Calu3 (cell line): ENCODE results near the gene SCN2A. TPM values are rescaled to one million over a fixed set of nuclear protein-coding genes. Genes with fewer than 3 reads are reported as not detected.

Experiments
- BruUV-seq: library from RNA; stranded (reverse); fragments of 400-500 nt; replicated peaks from 2 replicates; lab custom pipeline; 2021; lab: Mats Ljungman, UMichigan
- CTCF ChIA-PET: fragments of 300-600 bp; sonication (Branson Sonifier 250); formaldehyde crosslinking; loops from one replicate; lab custom pipeline; 2022; ENCODE audit warnings: antibody characterized with exemption; lab: Charles Lee
- DNase-seq: peaks from one replicate; pipeline ENCODE4 v3.0.0; 2022
- H3K27ac Mint-ChIP-seq: one replicate; pipeline ENCODE4 v1.8.0; 2022; ENCODE audit warnings: mixed read lengths; ENCODE audit not compliant: unreplicated experiment
- H3K27me3 Mint-ChIP-seq: one replicate; pipeline ENCODE4 v1.8.0; 2022; ENCODE audit warnings: mixed read lengths; ENCODE audit not compliant: unreplicated experiment
- H3K36me3 Mint-ChIP-seq: one replicate; pipeline ENCODE4 v1.8.0; 2022; ENCODE audit warnings: mild to moderate bottlenecking, moderate library complexity, mixed read lengths; ENCODE audit not compliant: insufficient read depth, unreplicated experiment
- H3K4me1 Mint-ChIP-seq: one replicate; pipeline ENCODE4 v1.8.0; 2022; ENCODE audit warnings: mild to moderate bottlenecking, low read depth, mixed read lengths; ENCODE audit not compliant: unreplicated experiment
- H3K4me3 Mint-ChIP-seq: one replicate; pipeline ENCODE4 v1.8.0; 2022; ENCODE audit warnings: mild to moderate bottlenecking, low read depth, moderate library complexity, mixed read lengths; ENCODE audit not compliant: unreplicated experiment
- H3K9me3 Mint-ChIP-seq: one replicate; pipeline ENCODE4 v1.8.0; 2022; ENCODE audit warnings: low read depth, mixed read lengths; ENCODE audit not compliant: unreplicated experiment
- CTCF ChIP-seq: fragments of 200-600 bp; IDR thresholded peaks from one replicate; pipeline ENCODE4 v1.8.0; 2022; ENCODE audit warnings: antibody characterized with exemption; ENCODE audit not compliant: unreplicated experiment
- intact Hi-C: fragments of 100-400 bp; cut with micrococcal nuclease; formaldehyde crosslinking; loops from one replicate; pipeline ENCODE4 v1.10.0; 2022; ENCODE audit not compliant: unreplicated experiment
- total RNA-seq: library from RNA; stranded (reverse); gene quantifications from 2 replicates; pipeline ENCODE4 v1.2.3, GENCODE V29; 2022

The SCN2A gene
- total RNA-seq, 1 experiment from 2014 or later, result 0.19 TPM

GRCh38 chr2:165410276-165410675, 171.1 kb downstream of the SCN2A start:
- BruUV-seq, result no TSS peak
- no peak for DNase-seq
- Mint-ChIP-seq H3K36me3 (no peaks in the 10 kb centered on the region), H3K9me3 (no peaks in the 10 kb centered on the region), H3K27me3 (no peaks in the 10 kb centered on the region), H3K27ac (no peak overlapping the region), H3K4me3 (no peak overlapping the region), H3K4me1 (no peaks in the 10 kb centered on the region)
- TF ChIP-seq CTCF, result no peak
- CTCF ChIA-PET, result interaction anchor here (0.6 kb wide), 1 partner anchor 465 kb away, joined by 3 read pairs; no protein-coding TSS in a partner anchor
- intact Hi-C loops, result no loop called here

GRCh38 chr2:165414187-165414586, 175.0 kb downstream of the SCN2A start:
- intact Hi-C loops, result no loop called here
- no peak for DNase-seq
- Mint-ChIP-seq H3K27me3 (no peaks in the 10 kb centered on the region), H3K4me1 (no peaks in the 10 kb centered on the region), H3K27ac (no peak overlapping the region), H3K36me3 (no peaks in the 10 kb centered on the region), H3K9me3 (no peaks in the 10 kb centered on the region), H3K4me3 (no peak overlapping the region)
- BruUV-seq, result no TSS peak
- CTCF ChIA-PET, result no interaction called here
- TF ChIP-seq CTCF, result no peak

- no TSS peak for BruUV-seq
- Mint-ChIP-seq H3K36me3 (no peaks in the 10 kb centered on the region), H3K27ac (no peak overlapping the region), H3K9me3 (no peaks in the 10 kb centered on the region), H3K27me3 (no peaks in the 10 kb centered on the region), H3K4me1 (no peaks in the 10 kb centered on the region), H3K4me3 (no peak overlapping the region)
- CTCF ChIA-PET, result no interaction called here
- TF ChIP-seq CTCF, result no peak
- intact Hi-C loops, result no loop called here
- no peak for DNase-seq
These were observed 177.8 kb downstream of the SCN2A start for GRCh38 chr2:165417009-165417408.

- no peaks in the 10 kb centered on the region for H3K4me1 Mint-ChIP-seq
- no peak for TF ChIP-seq CTCF
- no peaks in the 10 kb centered on the region for H3K27me3 Mint-ChIP-seq
- no peak for DNase-seq
- H3K9me3 Mint-ChIP-seq, result no peaks in the 10 kb centered on the region
- no peaks in the 10 kb centered on the region for H3K36me3 Mint-ChIP-seq
- no peak overlapping the region for H3K4me3 Mint-ChIP-seq
- no peak overlapping the region for H3K27ac Mint-ChIP-seq
- intact Hi-C loops, result no loop called here
- CTCF ChIA-PET, result no interaction called here
- no TSS peak for BruUV-seq
These were observed 181.0 kb downstream of the SCN2A start for GRCh38 chr2:165420231-165420630.
